HepG2 (cell line): ENCODE measurements around the gene TSPAN3. TPM values are rescaled to one million over a fixed set of nuclear protein-coding genes. Genes with fewer than 3 reads are reported as not detected.

Source experiments
- ATAC-seq: fragments of 200-7000 bp; cut with Tn5 transposase; 3 replicates; pipeline ENCODE4 v1.9.1; 2020; ENCODE audit warnings: mild to moderate bottlenecking, moderate library complexity
- BruUV-seq: library from RNA; stranded (reverse); fragments of 400-500 nt; replicated peaks from 2 replicates; lab custom pipeline; 2021; lab: Mats Ljungman, UMichigan
- CTCF ChIA-PET: fragments of 300-600 bp; formaldehyde crosslinking; extraction: SDS; loops from one replicate; lab custom pipeline; 2021; ENCODE audit warnings: low total read pairs, inconsistent platforms, low intra/inter-chr PET ratio; lab: Yijun Ruan, JAX
- POLR2A ChIA-PET: fragments of 350-600 bp; sonication (Branson Sonifier 250); formaldehyde crosslinking; loops from one replicate; lab custom pipeline; 2020; ENCODE audit warnings: antibody characterized with exemption, inconsistent platforms; lab: Yijun Ruan, JAX
- DNase-seq: peaks from one replicate; pipeline ENCODE4 v3.0.0-alpha.2; 2015; ENCODE audit warnings: low spot score
- FAIRE-seq: peaks from 3 replicates; lab custom pipeline; 2011; peaks lifted over from hg19 to GRCh38; lab: Jason Lieb, UNC
- H2AFZ ChIP-seq: one replicate; pipeline ENCODE4 v1.6.1; 2011; ENCODE audit warnings: low read length, inconsistent platforms
- H3K27ac ChIP-seq: fragments of 300-600 bp; 3 replicates; pipeline ENCODE4 v1.8.0; 2011; ENCODE audit warnings: mixed run types, mild to moderate bottlenecking, mixed read lengths, low read length, inconsistent platforms; ENCODE audit not compliant: insufficient read depth; ENCODE audit errors: extremely low read length
- H3K27me3 ChIP-seq, 2 experiments: fragments of 200-600 bp in 1 of 2; 2 replicates in 1 of 2; 3 replicates in 1 of 2; pipeline versions ENCODE4 v1.6.0 to v1.8.0; 2011; ENCODE audit warnings: low read length in 2 of 2, mild to moderate bottlenecking in 2 of 2, moderate library complexity in 2 of 2, inconsistent platforms in 1 of 2; ENCODE audit not compliant: insufficient read depth in 2 of 2, control insufficient read depth in 1 of 2
- H3K36me3 ChIP-seq, 2 experiments: fragments of 200-600 bp in 1 of 2; replicated peaks in 1 of 2; 2 replicates in 1 of 2; 3 replicates in 1 of 2; pipeline versions ENCODE4 v1.5.1 to v1.8.0; 2011; ENCODE audit warnings: low read length in 2 of 2, inconsistent platforms in 1 of 2; ENCODE audit not compliant: insufficient read depth in 2 of 2, control insufficient read depth in 1 of 2
- H3K4me1 ChIP-seq: 2 replicates; pipeline ENCODE4 v1.5.1; 2012; ENCODE audit warnings: low read length, inconsistent platforms; ENCODE audit not compliant: insufficient read depth
- H3K4me2 ChIP-seq: 2 replicates; pipeline ENCODE4 v1.6.0; 2011; ENCODE audit warnings: low read depth, low read length, inconsistent platforms
- H3K4me3 ChIP-seq, 3 experiments: fragments of 200-600 bp in 1 of 3; sonication (generic), shearing (Covaris generic) in 1 of 3; replicated peaks in 1 of 3; 2 replicates each; pipeline ENCODE4 v1.5.1; 2011 to 2016; ENCODE audit warnings: low read length in 3 of 3, inconsistent platforms in 2 of 3, low read depth in 2 of 3, mild to moderate bottlenecking in 2 of 3, control low read depth in 1 of 3, mixed read lengths in 1 of 3; ENCODE audit not compliant: insufficient read depth in 1 of 3
- H3K79me2 ChIP-seq: one replicate; pipeline ENCODE4 v1.6.1; 2011; ENCODE audit warnings: low read length, inconsistent platforms; ENCODE audit not compliant: insufficient read depth
- H3K9ac ChIP-seq: 2 replicates; pipeline ENCODE4 v1.6.0; 2011; ENCODE audit warnings: mild to moderate bottlenecking, low read depth, low read length, inconsistent platforms; ENCODE audit not compliant: insufficient read depth
- H3K9me3 ChIP-seq: 2 replicates; pipeline ENCODE4 v1.5.1; 2012; ENCODE audit warnings: mild to moderate bottlenecking, low read length
- H4K20me1 ChIP-seq: 2 replicates; pipeline ENCODE4 v1.6.0; 2011; ENCODE audit warnings: inconsistent platforms, mild to moderate bottlenecking, low read length, moderate library complexity; ENCODE audit not compliant: insufficient read depth
- SIN3A ChIP-seq: IDR thresholded peaks from 2 replicates; pipeline ENCODE4 v1.6.1; 2011; ENCODE audit warnings: low read depth, mild to moderate bottlenecking, control low read depth, low read length, borderline replicate concordance
- ZBTB38 ChIP-seq: sonication (generic); formaldehyde crosslinking; IDR thresholded peaks from 2 replicates; pipeline ENCODE4 v1.5.1; 2020; ENCODE audit warnings: mild to moderate bottlenecking, missing genetic modification reagents
- ZNF263 ChIP-seq: sonication (generic); formaldehyde crosslinking; IDR thresholded peaks from 2 replicates; pipeline ENCODE4 v1.4.0; 2020; ENCODE audit warnings: missing genetic modification reagents
- ZNF652 ChIP-seq: IDR thresholded peaks from 2 replicates; pipeline ENCODE4 v1.6.1; 2016; ENCODE audit warnings: low read depth, borderline replicate concordance
- WGBS: methylation state at CpG from one replicate; pipeline ENCODE4 v1.1.6; 2017; ENCODE audit warnings: low lambda C conversion rate; 5-methylcytosine and 5-hydroxymethylcytosine counted together
- in situ Hi-C: cut with HindIII; loops from 2 replicates; pipeline ENCODE4 v1.10.0; 2017; ENCODE audit warnings: low pct_unique_long_range_greater_than_20kb; ENCODE audit not compliant: extremely low pct_ligation_motif_present
- intact Hi-C: fragments of 100-400 bp; cut with micrococcal nuclease; formaldehyde crosslinking; loops from one replicate; pipeline ENCODE4 v1.10.0; 2022; ENCODE audit not compliant: unreplicated experiment
- polyA plus RNA-seq, 8 experiments: library from polyadenylated mRNA; depleted of rRNA in 3 of 8; stranded (reverse) in 7 of 8; unstranded in 1 of 8; fragments of >200 nt; fragmentation: Illumina TruSeq in 4 of 8; extraction: Trizol in 4 of 8; gene quantifications; 2 replicates each; pipeline versions ENCODE4 v1.2.1 to v1.2.3, GENCODE V29; 2011 to 2016; ENCODE audit warnings: low read depth in 4 of 8, missing spikeins in 1 of 8, mixed read lengths in 1 of 8; ENCODE audit not compliant: insufficient read depth in 1 of 8
- total RNA-seq, 5 experiments: library from RNA; depleted of rRNA; stranded (reverse); fragments of >200 nt; fragmentation: Illumina TruSeq; extraction: Trizol; gene quantifications; 2 replicates each; pipeline ENCODE4 v1.2.3, GENCODE V29; 2016; ENCODE audit warnings: low read depth in 1 of 5

TSPAN3 gene
- total and polyA plus RNA-seq, 2 of the 13 experiments (the other 11 are each of a cell fraction or from before 2014, with no cell fraction given) = 167 to 170 TPM

DNA sequence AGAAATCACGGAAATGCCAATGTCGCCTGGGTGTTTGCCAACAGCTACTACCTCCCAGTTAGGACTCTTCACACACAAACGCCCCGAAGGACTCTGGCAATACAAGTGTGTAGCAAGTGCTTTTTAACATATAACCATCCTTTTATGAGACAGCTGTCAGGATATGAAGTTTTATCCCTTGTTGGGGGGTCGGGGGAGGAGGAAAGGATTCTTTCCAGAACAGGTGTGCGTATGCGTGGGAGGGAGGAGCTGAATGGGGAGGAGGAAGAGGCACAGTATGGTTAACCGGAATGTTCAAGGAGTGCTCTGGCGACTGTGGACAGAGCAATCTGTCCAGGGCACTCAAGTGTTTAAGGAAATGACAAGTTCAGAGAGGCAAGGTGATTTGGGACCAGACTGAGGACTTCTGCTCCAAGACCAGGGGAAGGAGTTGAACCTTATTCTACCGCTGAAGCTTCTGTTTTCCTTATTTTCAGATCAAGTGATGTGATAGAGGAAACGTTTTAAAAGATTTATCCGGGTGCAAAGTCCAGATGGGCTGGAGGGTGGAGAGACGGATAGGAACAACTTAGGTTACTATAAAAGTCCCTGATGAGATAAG lies 1.3 kb downstream of the TSPAN3 start:
- peaks cover 52% of the 10 kb centered on the region for H3K4me1 ChIP-seq
- in situ Hi-C loops = no loop called here
- peak overlapping the region; percentile 82 for H3K9ac ChIP-seq
- H3K36me3 ChIP-seq = no peaks in the 10 kb centered on the region; a peak in 1 of 5 replicates
- POLR2A ChIA-PET = no interaction called here
- TF ChIP-seq ZBTB38 (CRISPR knock-in tag) = no peak
- TF ChIP-seq SIN3A = 0 out of 2 replicates have a peak, but pooled peaks have one; percentile 15
- peak; percentile 64 for TF ChIP-seq ZNF263 (CRISPR knock-in tag)
- H3K27ac ChIP-seq = no peak overlapping the region
- intact Hi-C loops = no loop called here
- FAIRE-seq (no peak), DNase-seq (no peak), ATAC-seq (no peak)
- peak overlapping the region; percentile 60 to 82 (median 74) for H3K4me3 ChIP-seq
- CTCF ChIA-PET = no interaction called here
- H3K9me3 ChIP-seq = no peaks in the 10 kb centered on the region
- H3K27me3 ChIP-seq = peaks cover 0 to 17% of the 10 kb centered on the region in 2 experiments; a peak in 3 of 5 replicates
- H3K79me2 ChIP-seq = peaks cover 39% of the 10 kb centered on the region
- no peak overlapping the region for H2AFZ ChIP-seq
- H4K20me1 ChIP-seq = peaks cover 11% of the 10 kb centered on the region
- TSS peak; percentile 57 for BruUV-seq
- peak overlapping the region; percentile 78 for H3K4me2 ChIP-seq
- WGBS = 60% methylated on average over 13 of the region's 13 CpGs

DNA sequence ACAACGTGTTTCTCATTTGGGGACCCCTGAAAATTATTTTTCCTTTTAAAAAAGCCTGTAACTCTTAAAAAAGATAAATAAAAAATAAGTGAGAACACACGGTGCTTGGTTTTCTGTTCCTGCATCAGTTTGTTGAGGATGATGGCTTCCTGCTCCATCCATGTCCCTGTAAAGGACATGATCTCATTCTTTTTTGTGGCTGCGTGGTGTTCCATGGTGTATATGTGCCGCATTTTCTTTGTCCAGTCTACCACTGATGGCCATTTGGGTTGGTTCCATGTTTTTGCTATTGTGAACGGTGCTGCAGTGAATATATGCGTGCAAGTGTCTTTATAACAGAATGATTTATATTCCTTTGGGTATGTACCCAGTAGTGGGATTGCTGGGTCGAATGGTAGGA lies 2.3 kb downstream of the TSPAN3 start:
- no peak for FAIRE-seq
- DNase-seq = no peak
- ChIA-PET POLR2A (no interaction called here), CTCF (no interaction called here)
- 98% methylated on average over 7 of the region's 7 CpGs for WGBS
- Histone ChIP-seq H3K4me3 (no peak overlapping the region), H4K20me1 (peaks cover 11% of the 10 kb centered on the region), H3K36me3 (no peaks in the 10 kb centered on the region; a peak in 1 of 5 replicates), H3K27me3 (peaks cover 0 to 7% of the 10 kb centered on the region in 2 experiments; a peak in 1 of 5 replicates), H3K9ac (no peak overlapping the region), H2AFZ (no peak overlapping the region), H3K79me2 (peaks cover 45% of the 10 kb centered on the region), H3K4me1 (peaks cover 61% of the 10 kb centered on the region), H3K27ac (no peak overlapping the region), H3K9me3 (no peaks in the 10 kb centered on the region), H3K4me2 (no peak overlapping the region)
- in situ Hi-C loops = no loop called here
- no peak for TF ChIP-seq ZNF652 (CRISPR knock-in tag)
- ATAC-seq = no peak
- intact Hi-C loops = no loop called here
- BruUV-seq = no TSS peak
